ENCODE data around the gene GOLGA7B. TPM values are rescaled to one million over a fixed set of nuclear protein-coding genes. Genes with fewer than 3 reads are reported as not detected.
A peak's percentile ranks its signal among the peaks of the same experiment; 100 is the strongest.

Gene GOLGA7B
- total RNA-seq, 1 donor from 2014 or later, result 0.08 TPM

GRCh38 chr10:97861097-97861750 is 11.6 kb downstream of the GOLGA7B start:
- no peak for ATAC-seq
- intact Hi-C loops (cut with DNase I), result no loop called here

GRCh38 chr10:97861924-97862323 is 12.3 kb downstream of the GOLGA7B start:
- no peak for ATAC-seq
- intact Hi-C loops (cut with DNase I), result no loop called here
- DNase-seq (ENCODE audit: missing footprints), result no peak

More at GRCh38 chr10:97861097-97861750, 11.6 kb downstream of the GOLGA7B start:
- DNase-seq (ENCODE audit: missing footprints), result no peak

- DNase-seq (ENCODE audit: missing footprints) (no peak), ATAC-seq (no peak)
- intact Hi-C loops (cut with DNase I), result no loop called here
These were observed 14.2 kb downstream of the GOLGA7B start for GRCh38 chr10:97863808-97864207.

GRCh38 chr10:97865488-97865887 is 15.8 kb downstream of the GOLGA7B start:
- ATAC-seq, result no peak
- intact Hi-C loops (cut with DNase I), result no loop called here
- no peak for DNase-seq (ENCODE audit: missing footprints)

GRCh38 chr10:97866524-97867219 is 17.0 kb downstream of the GOLGA7B start:
- intact Hi-C loops (cut with DNase I), result no loop called here
- DNase-seq (ENCODE audit: missing footprints) (no peak), ATAC-seq (no peak)

- no peak for DNase-seq (ENCODE audit: missing footprints)
- ATAC-seq, result no peak
- intact Hi-C loops (cut with DNase I), result no loop called here
These were observed 17.7 kb downstream of the GOLGA7B start for GRCh38 chr10:97867220-97867800.

GRCh38 chr10:97868134-97868685 is 18.6 kb downstream of the GOLGA7B start:
- DNase-seq (ENCODE audit: missing footprints) (no peak), ATAC-seq (no peak)
- intact Hi-C loops (cut with DNase I), result no loop called here

GRCh38 chr10:97869091-97870042 is 19.7 kb downstream of the GOLGA7B start:
- intact Hi-C loops (cut with DNase I), result loop anchor here (1.0 kb wide), 2 partner anchors 77 to 110 kb away; no protein-coding TSS in a partner anchor
- peak; percentile 80 for DNase-seq (ENCODE audit: missing footprints)
- ATAC-seq, result peak; percentile 91

GRCh38 chr10:97870990-97871389 is 21.3 kb downstream of the GOLGA7B start:
- ATAC-seq, result no peak
- intact Hi-C loops (cut with DNase I), result no loop called here

GRCh38 chr10:97873569-97873968 is 23.9 kb downstream of the GOLGA7B start:
- intact Hi-C loops (cut with DNase I), result no loop called here
- DNase-seq (ENCODE audit: missing footprints) (no peak), ATAC-seq (no peak)

More at GRCh38 chr10:97870990-97871389, 21.3 kb downstream of the GOLGA7B start:
- no peak for DNase-seq (ENCODE audit: missing footprints)

- intact Hi-C loops (cut with DNase I), result no loop called here
- no peak for ATAC-seq
These were observed 24.7 kb downstream of the GOLGA7B start for GRCh38 chr10:97874332-97874731.

GRCh38 chr10:97875391-97875790 is 25.7 kb downstream of the GOLGA7B start:
- no peak for DNase-seq (ENCODE audit: missing footprints)
- intact Hi-C loops (cut with DNase I), result no loop called here
- no peak for ATAC-seq

More at GRCh38 chr10:97874332-97874731, 24.7 kb downstream of the GOLGA7B start:
- DNase-seq (ENCODE audit: missing footprints), result no peak

- DNase-seq (ENCODE audit: missing footprints) (no peak), ATAC-seq (no peak)
- intact Hi-C loops (cut with DNase I), result no loop called here
These were observed 26.8 kb downstream of the GOLGA7B start for GRCh38 chr10:97876402-97876801.

- no peak for DNase-seq (ENCODE audit: missing footprints)
- ATAC-seq, result no peak
- intact Hi-C loops (cut with DNase I), result no loop called here
These were observed 29.6 kb downstream of the GOLGA7B start for GRCh38 chr10:97879241-97879640.

- ATAC-seq (no peak), DNase-seq (ENCODE audit: missing footprints) (no peak)
- intact Hi-C loops (cut with DNase I), result no loop called here
These were observed 30.5 kb downstream of the GOLGA7B start for GRCh38 chr10:97880109-97880508.

- ATAC-seq (peak; percentile 14), DNase-seq (ENCODE audit: missing footprints) (no peak)
- intact Hi-C loops (cut with DNase I), result no loop called here
These were observed 32.8 kb downstream of the GOLGA7B start for GRCh38 chr10:97882142-97883091.

- DNase-seq (ENCODE audit: missing footprints) (no peak), ATAC-seq (no peak)
- intact Hi-C loops (cut with DNase I), result no loop called here
These were observed 33.4 kb downstream of the GOLGA7B start for GRCh38 chr10:97883092-97883485.

- no peak for DNase-seq (ENCODE audit: missing footprints)
- no peak for ATAC-seq
- intact Hi-C loops (cut with DNase I), result no loop called here
These were observed 36.6 kb downstream of the GOLGA7B start for GRCh38 chr10:97886286-97886685.

Measured in Right ventricle myocardium inferior (tissue), 1 donor.